Tibial nerve (tissue), 4 donors: Measurements from ENCODE around the gene ZNF716.

Experiments
- CTCF ChIP-seq, 5 experiments: fragments of 200-600 bp in 3 of 5; fragments of 450-650 bp in 2 of 5; sonication (generic) in 3 of 5; IDR thresholded peaks; one replicate each; pipeline ENCODE4 v1.5.1; 2016 to 2019; ENCODE audit warnings: antibody characterized with exemption in 5 of 5, mild to moderate bottlenecking in 3 of 5, moderate library complexity in 2 of 5
- EP300 ChIP-seq, 2 donors: sonication (generic); formaldehyde crosslinking; IDR thresholded peaks; one replicate each; pipeline ENCODE4 v1.6.1; 2017; ENCODE audit warnings: antibody characterized with exemption in 2 of 2, mild to moderate bottlenecking in 1 of 2

- TF ChIP-seq CTCF (IDR thresholded peaks at IDR 0.05) (no peak), EP300 (IDR thresholded peaks at IDR 0.05) (no peak)
Observed at GRCh38 chr7:57415326-57415725, 34.7 kb upstream of the ZNF716 start.
